Measurements from ENCODE around the gene REV1.

The REV1 gene

GRCh38 chr2:99489761-99490622 is at the start of gene REV1:
Gene REV1, minus strand, starts transcription at chr2:99490017. Its CDS starts 25,042 bp downstream, at chr2:99464975.
- H3K27ac ChIP-seq, result peak within 1 kb of the TSS; percentile 93
- peak; percentile 97 for DNase-seq (ENCODE audit: low spot score)
- POLR2A ChIA-PET (ENCODE audit: low non-redundant PET), result interaction anchor here (0.6 kb wide), 2 partner anchors 18 to 37 kb away, joined by 3 to 4 read pairs; no protein-coding TSS in a partner anchor
- CTCF ChIA-PET, result interaction anchor here (0.6 to 1.5 kb wide), 2 partner anchors 58 to 94 kb away, joined by 4 read pairs; no protein-coding TSS in a partner anchor
- peak; percentile 85 for TF ChIP-seq CTCF (conservative IDR thresholded peaks at IDR 0.05; ENCODE audit: low read depth)

GRCh38 chr2:99537910-99538485 is 48.2 kb upstream of the REV1 start:
- H3K27ac ChIP-seq, result no peak overlapping the region
- POLR2A ChIA-PET (ENCODE audit: low non-redundant PET), result no interaction called here
- DNase-seq (ENCODE audit: low spot score), result no peak
- TF ChIP-seq CTCF (conservative IDR thresholded peaks at IDR 0.05; ENCODE audit: low read depth), result no peak
- CTCF ChIA-PET, result interaction anchor here (0.7 kb wide), 1 partner anchor 16 kb away, joined by 3 read pairs; no protein-coding TSS in a partner anchor

- no peak overlapping the region for H3K27ac ChIP-seq
- ChIA-PET CTCF (no interaction called here), POLR2A (ENCODE audit: low non-redundant PET) (no interaction called here)
- no peak for DNase-seq (ENCODE audit: low spot score)
- no peak for TF ChIP-seq CTCF (conservative IDR thresholded peaks at IDR 0.05; ENCODE audit: low read depth)
These were observed 34.2 kb upstream of the REV1 start for GRCh38 chr2:99524056-99524455.

GRCh38 chr2:99522157-99522556 is 32.3 kb upstream of the REV1 start:
- DNase-seq (ENCODE audit: low spot score), result no peak
- H3K27ac ChIP-seq, result no peak overlapping the region
- ChIA-PET POLR2A (ENCODE audit: low non-redundant PET) (no interaction called here), CTCF (no interaction called here)
- no peak for TF ChIP-seq CTCF (conservative IDR thresholded peaks at IDR 0.05; ENCODE audit: low read depth)

- ChIA-PET POLR2A (ENCODE audit: low non-redundant PET) (no interaction called here), CTCF (interaction anchor here (0.7 kb wide), 1 partner anchor 1761 kb away, joined by 4 read pairs; no protein-coding TSS in a partner anchor)
- TF ChIP-seq CTCF (conservative IDR thresholded peaks at IDR 0.05; ENCODE audit: low read depth), result no peak
- DNase-seq (ENCODE audit: low spot score), result no peak
- no peak overlapping the region for H3K27ac ChIP-seq
These were observed 31.0 kb upstream of the REV1 start for GRCh38 chr2:99520813-99521212.

- H3K27ac ChIP-seq, result no peak overlapping the region
- POLR2A ChIA-PET (ENCODE audit: low non-redundant PET), result no interaction called here
- no peak for DNase-seq (ENCODE audit: low spot score)
- CTCF ChIA-PET, result interaction anchor here (0.7 kb wide), 1 partner anchor 1761 kb away, joined by 4 read pairs; no protein-coding TSS in a partner anchor
- TF ChIP-seq CTCF (conservative IDR thresholded peaks at IDR 0.05; ENCODE audit: low read depth), result no peak
These were observed 30.4 kb upstream of the REV1 start for GRCh38 chr2:99520195-99520594.
